Activated CD8-positive, alpha-beta T cell treated with anti-CD3 and anti-CD28 coated beads for 36 hours (primary cell): ENCODE data around the gene MUC12. TPM values are rescaled to one million over a fixed set of nuclear protein-coding genes. Genes with fewer than 3 reads are reported as not detected.
"Not testable (repeated sequence)": the region's sequence is repeated elsewhere in the genome, so short reads cannot be mapped to it uniquely, and the experiment has no call there.

Experiments
- ATAC-seq: fragments of 200-7000 bp; cut with Tn5 transposase; one replicate; pipeline ENCODE4 v1.10.0; 2021; ENCODE audit warnings: mild to moderate bottlenecking, moderate library complexity
- CTCF ChIA-PET: fragments of 350-600 bp; sonication (Branson Sonifier 250); formaldehyde crosslinking; loops from one replicate; lab custom pipeline; 2021; ENCODE audit warnings: antibody characterized with exemption; lab: Charles Lee
- POLR2A ChIA-PET: fragments of 350-600 bp; sonication (Branson Sonifier 250); formaldehyde crosslinking; loops from one replicate; lab custom pipeline; 2021; ENCODE audit warnings: antibody characterized with exemption; lab: Charles Lee
- DNase-seq: peaks from one replicate; pipeline ENCODE4 v3.0.0-alpha.2; 2020
- H3K27ac Mint-ChIP-seq: one replicate; pipeline ENCODE4 v1.8.0; 2021; ENCODE audit warnings: mild to moderate bottlenecking, mixed read lengths
- H3K27me3 Mint-ChIP-seq: one replicate; pipeline ENCODE4 v1.8.0; 2021; ENCODE audit warnings: mixed read lengths
- H3K36me3 Mint-ChIP-seq: one replicate; pipeline ENCODE4 v1.8.0; 2021; ENCODE audit warnings: low read depth, mixed read lengths
- H3K4me1 Mint-ChIP-seq: one replicate; pipeline ENCODE4 v1.8.0; 2021; ENCODE audit warnings: low read depth, mixed read lengths
- H3K4me3 Mint-ChIP-seq: one replicate; pipeline ENCODE4 v1.8.0; 2021; ENCODE audit warnings: mild to moderate bottlenecking, moderate library complexity, mixed read lengths
- H3K9me3 Mint-ChIP-seq: one replicate; pipeline ENCODE4 v1.8.0; 2021; ENCODE audit warnings: mixed read lengths
- intact Hi-C: fragments of 100-400 bp; cut with micrococcal nuclease; formaldehyde crosslinking; loops from one replicate; pipeline ENCODE4 v1.10.0; 2022
- total RNA-seq, 2 experiments: library from RNA; stranded (reverse); gene quantifications; one replicate each; pipeline ENCODE4 v1.2.3, GENCODE V29; 2021
- TF ChIP-seq, protein P1 (sequence below): fragments of 200-600 bp; IDR thresholded peaks from one replicate; pipeline ENCODE4 v1.8.0; 2022; ENCODE audit warnings: antibody characterized with exemption, mild to moderate bottlenecking

MUC12 gene
- total RNA-seq, 2 experiments from 2014 or later: 0.54 TPM; not detected in 1

DNA sequence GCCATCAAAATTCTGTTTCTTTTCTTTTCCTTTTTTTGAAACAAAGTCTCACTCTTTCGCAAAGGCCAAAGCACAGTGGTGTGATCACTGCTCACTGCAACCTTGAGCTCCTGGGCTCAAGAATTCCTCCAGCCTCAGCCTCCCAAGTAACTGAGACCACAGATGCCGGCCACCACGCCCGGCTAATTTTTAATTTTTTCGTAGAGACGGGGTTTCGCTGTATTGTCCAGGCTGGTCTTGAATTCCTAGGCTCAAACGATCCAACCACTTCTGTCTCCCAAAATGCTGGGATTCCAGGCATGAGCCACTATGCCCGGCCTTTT, 90.2 kb downstream of the MUC12 start:
- intact Hi-C loops: loop anchor here (2.0 to 5.0 kb wide), 2 partner anchors 92 to 163 kb away; partner anchors contain the start of gene MUC12
- H3K4me3 Mint-ChIP-seq: no peak overlapping the region
- DNase-seq: no peak
- H3K27me3 Mint-ChIP-seq: peaks cover 33% of the 10 kb centered on the region
- peaks cover 5% of the 10 kb centered on the region for H3K4me1 Mint-ChIP-seq
- H3K9me3 Mint-ChIP-seq: no peaks in the 10 kb centered on the region
- POLR2A ChIA-PET: no interaction called here
- no peak for ATAC-seq
- H3K36me3 Mint-ChIP-seq: no peaks in the 10 kb centered on the region
- CTCF ChIA-PET: interaction anchor here (0.7 to 2.8 kb wide), 16 partner anchors 11 to 259 kb away, joined by 3 to 19 read pairs (median 6); partner anchors contain the start of genes ACHE, SLC12A9 and ZNHIT1
- H3K27ac Mint-ChIP-seq: no peak overlapping the region
- TF ChIP-seq, protein P1, sequence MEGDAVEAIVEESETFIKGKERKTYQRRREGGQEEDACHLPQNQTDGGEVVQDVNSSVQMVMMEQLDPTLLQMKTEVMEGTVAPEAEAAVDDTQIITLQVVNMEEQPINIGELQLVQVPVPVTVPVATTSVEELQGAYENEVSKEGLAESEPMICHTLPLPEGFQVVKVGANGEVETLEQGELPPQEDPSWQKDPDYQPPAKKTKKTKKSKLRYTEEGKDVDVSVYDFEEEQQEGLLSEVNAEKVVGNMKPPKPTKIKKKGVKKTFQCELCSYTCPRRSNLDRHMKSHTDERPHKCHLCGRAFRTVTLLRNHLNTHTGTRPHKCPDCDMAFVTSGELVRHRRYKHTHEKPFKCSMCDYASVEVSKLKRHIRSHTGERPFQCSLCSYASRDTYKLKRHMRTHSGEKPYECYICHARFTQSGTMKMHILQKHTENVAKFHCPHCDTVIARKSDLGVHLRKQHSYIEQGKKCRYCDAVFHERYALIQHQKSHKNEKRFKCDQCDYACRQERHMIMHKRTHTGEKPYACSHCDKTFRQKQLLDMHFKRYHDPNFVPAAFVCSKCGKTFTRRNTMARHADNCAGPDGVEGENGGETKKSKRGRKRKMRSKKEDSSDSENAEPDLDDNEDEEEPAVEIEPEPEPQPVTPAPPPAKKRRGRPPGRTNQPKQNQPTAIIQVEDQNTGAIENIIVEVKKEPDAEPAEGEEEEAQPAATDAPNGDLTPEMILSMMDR: peak; percentile 46

- peaks cover 5% of the 10 kb centered on the region for H3K4me1 Mint-ChIP-seq
- ChIA-PET POLR2A (no interaction called here), CTCF (interaction anchor here (0.9 to 1.3 kb wide), 2 partner anchors 166 to 260 kb away, joined by 3 read pairs; no protein-coding TSS in a partner anchor)
- no peaks in the 10 kb centered on the region for H3K9me3 Mint-ChIP-seq
- H3K27me3 Mint-ChIP-seq: peaks cover 36% of the 10 kb centered on the region
- no peak overlapping the region for H3K27ac Mint-ChIP-seq
- no peaks in the 10 kb centered on the region for H3K36me3 Mint-ChIP-seq
- TF ChIP-seq, protein P1: no peak
- no peak overlapping the region for H3K4me3 Mint-ChIP-seq
- DNase-seq: no peak
- intact Hi-C loops: no loop called here
- no peak for ATAC-seq
Observed at GRCh38 chr7:101060992-101061391, 91.6 kb downstream of the MUC12 start.

GRCh38 chr7:101064176-101064550, 94.8 kb downstream of the MUC12 start:
- H3K27ac Mint-ChIP-seq, POLR2A ChIA-PET, CTCF ChIA-PET, H3K36me3 Mint-ChIP-seq, H3K4me1 Mint-ChIP-seq, DNase-seq, H3K4me3 Mint-ChIP-seq, H3K9me3 Mint-ChIP-seq, ATAC-seq, intact Hi-C loops: not testable (repeated sequence)
- H3K27me3 Mint-ChIP-seq: peaks cover 29% of the 10 kb centered on the region

DNA sequence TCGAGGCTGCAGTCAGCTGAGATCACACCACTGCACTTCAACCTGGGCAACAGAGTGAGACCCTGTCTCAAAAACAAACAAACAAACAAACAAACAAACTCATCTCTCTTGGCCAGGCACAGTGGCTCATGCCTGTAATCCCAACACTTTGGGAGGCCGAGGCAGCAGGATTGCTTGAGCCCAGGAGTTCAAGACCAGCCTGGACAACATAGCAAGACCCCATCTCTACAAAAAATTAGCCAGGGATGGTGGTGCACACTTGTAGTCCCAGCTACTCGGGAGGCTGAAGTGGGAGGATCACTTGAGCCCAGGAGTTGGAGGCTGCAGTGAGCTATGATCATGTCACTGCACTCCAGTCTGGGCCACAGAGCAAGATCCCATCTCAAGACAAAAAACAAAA, 95.8 kb downstream of the MUC12 start:
- ATAC-seq: not testable (repeated sequence)
- CTCF ChIA-PET: interaction anchor here (1.4 to 2.6 kb wide), 2 partner anchors 12 to 171 kb away, joined by 5 to 9 read pairs; no protein-coding TSS in a partner anchor

DNA sequence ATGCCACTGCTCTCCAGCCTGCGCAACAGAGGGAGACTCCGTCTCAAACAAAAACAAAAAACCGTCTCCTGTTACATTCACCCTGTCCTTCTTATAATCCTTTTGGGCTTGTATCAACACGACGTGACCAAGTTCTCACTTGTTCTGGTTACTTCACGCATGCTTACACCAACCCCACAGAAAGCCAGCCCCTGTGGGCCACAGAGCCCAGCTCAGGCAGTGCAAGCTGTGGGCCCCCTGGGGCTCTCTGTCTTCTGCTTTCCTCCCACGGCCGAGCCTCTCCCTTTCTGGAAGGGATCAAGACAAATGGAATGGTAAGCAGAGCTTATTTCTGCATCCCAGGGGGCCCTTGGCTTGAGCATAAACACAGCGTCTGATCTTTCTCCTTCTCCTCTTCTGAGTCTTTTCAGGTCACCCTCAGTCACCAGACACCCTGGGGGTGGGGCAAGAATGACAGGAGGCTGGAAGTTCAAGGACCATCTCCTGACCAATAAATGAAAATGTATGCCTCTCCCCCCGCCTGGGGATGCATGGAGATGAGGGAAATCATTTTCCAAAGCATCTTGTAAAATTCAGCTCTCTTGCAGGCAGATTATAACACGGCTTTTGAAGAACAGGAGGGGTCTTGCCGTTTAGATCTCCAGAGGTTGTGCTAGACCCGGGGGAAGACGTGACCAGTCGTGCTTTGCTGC, 96.9 kb downstream of the MUC12 start:
- intact Hi-C loops: no loop called here
- Mint-ChIP-seq H3K9me3 (no peaks in the 10 kb centered on the region), H3K27me3 (peaks cover 22% of the 10 kb centered on the region), H3K4me1 (no peaks in the 10 kb centered on the region), H3K36me3 (no peaks in the 10 kb centered on the region), H3K4me3 (no peak overlapping the region), H3K27ac (no peak overlapping the region)
- ATAC-seq: no peak
- CTCF ChIA-PET: interaction anchor here (1.2 to 2.6 kb wide), 3 partner anchors 11 to 172 kb away, joined by 3 to 9 read pairs (median 5); no protein-coding TSS in a partner anchor
- TF ChIP-seq, protein P1: no peak
- no peak for DNase-seq
- POLR2A ChIA-PET: no interaction called here

More for the DNA sequence above, 95.8 kb downstream of the MUC12 start:
- DNase-seq, H3K27ac Mint-ChIP-seq, H3K36me3 Mint-ChIP-seq, POLR2A ChIA-PET, H3K4me1 Mint-ChIP-seq, H3K9me3 Mint-ChIP-seq, H3K4me3 Mint-ChIP-seq, intact Hi-C loops: not testable (repeated sequence)
- H3K27me3 Mint-ChIP-seq: peaks cover 27% of the 10 kb centered on the region

DNA sequence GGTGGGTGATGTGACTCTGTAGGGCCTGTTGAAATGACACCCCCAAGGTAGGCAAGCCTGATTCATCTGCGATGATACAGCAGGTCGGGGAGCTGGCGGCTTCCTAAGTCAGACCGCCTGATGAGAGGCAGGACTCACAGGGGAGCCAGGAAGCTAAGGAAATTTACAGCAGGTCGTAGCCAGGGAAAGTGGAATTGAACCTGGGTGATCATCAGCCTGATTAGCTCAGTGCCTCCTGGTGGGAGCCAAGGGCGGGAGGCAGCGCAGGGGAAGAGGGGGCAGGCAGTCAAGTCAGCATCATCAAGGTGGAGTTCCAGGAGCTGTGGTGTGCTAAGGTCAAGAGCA, 97.4 kb downstream of the MUC12 start:
- no peak for ATAC-seq
- ChIA-PET CTCF (interaction anchor here (0.8 to 2.6 kb wide), 3 partner anchors 8 to 71 kb away, joined by 3 to 9 read pairs (median 3); no protein-coding TSS in a partner anchor), POLR2A (no interaction called here)
- Mint-ChIP-seq H3K4me3 (no peak overlapping the region), H3K4me1 (no peaks in the 10 kb centered on the region), H3K9me3 (no peaks in the 10 kb centered on the region), H3K36me3 (no peaks in the 10 kb centered on the region), H3K27me3 (peaks cover 21% of the 10 kb centered on the region), H3K27ac (no peak overlapping the region)
- TF ChIP-seq, protein P1: no peak
- DNase-seq: no peak
- intact Hi-C loops: no loop called here
